Measurements from ENCODE around the gene PRDM7.
"Not testable (repeated sequence)": the region's sequence is repeated elsewhere in the genome, so short reads cannot be mapped to it uniquely, and the experiment has no call there.

DNA sequence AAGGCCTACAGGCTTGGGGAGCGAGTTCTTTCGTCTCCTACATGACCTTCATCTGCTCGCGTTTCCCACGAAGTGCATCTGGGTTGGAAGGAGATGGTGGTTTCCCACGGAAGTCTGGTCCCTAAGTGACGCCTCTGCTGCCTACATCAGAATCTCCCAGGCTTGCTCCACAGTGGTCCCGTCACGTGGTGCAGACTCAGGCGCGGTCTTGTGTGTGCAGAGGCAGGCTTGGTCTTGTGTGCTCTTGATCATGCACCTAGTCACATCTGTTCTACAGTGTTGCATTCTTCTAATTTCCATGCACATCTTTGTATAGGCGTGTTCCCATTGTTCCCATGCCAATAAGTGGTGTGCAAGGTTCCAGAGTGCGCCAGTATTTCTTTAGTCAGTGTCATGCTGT, 27.6 kb upstream of the PRDM7 start:
- not testable (repeated sequence) for TF ChIP-seq POLR2AphosphoS5 (IDR thresholded peaks at IDR 0.05)
- TF ChIP-seq, protein P1, sequence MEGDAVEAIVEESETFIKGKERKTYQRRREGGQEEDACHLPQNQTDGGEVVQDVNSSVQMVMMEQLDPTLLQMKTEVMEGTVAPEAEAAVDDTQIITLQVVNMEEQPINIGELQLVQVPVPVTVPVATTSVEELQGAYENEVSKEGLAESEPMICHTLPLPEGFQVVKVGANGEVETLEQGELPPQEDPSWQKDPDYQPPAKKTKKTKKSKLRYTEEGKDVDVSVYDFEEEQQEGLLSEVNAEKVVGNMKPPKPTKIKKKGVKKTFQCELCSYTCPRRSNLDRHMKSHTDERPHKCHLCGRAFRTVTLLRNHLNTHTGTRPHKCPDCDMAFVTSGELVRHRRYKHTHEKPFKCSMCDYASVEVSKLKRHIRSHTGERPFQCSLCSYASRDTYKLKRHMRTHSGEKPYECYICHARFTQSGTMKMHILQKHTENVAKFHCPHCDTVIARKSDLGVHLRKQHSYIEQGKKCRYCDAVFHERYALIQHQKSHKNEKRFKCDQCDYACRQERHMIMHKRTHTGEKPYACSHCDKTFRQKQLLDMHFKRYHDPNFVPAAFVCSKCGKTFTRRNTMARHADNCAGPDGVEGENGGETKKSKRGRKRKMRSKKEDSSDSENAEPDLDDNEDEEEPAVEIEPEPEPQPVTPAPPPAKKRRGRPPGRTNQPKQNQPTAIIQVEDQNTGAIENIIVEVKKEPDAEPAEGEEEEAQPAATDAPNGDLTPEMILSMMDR (IDR thresholded peaks at IDR 0.05): not testable (repeated sequence)
